GM12878 (cell line): ENCODE data around the gene GSTT4.

Source experiments
- BRCA1 ChIP-seq: IDR thresholded peaks from 2 replicates; pipeline ENCODE4 v1.6.1; 2011; ENCODE audit warnings: low read depth, low read length, improper control_type of control experiment
- CREB1 ChIP-seq: IDR thresholded peaks from 2 replicates; pipeline ENCODE4 v1.6.1; 2012; ENCODE audit warnings: low read depth, mild to moderate bottlenecking, inconsistent platforms
- CTCF ChIP-seq, 3 experiments: IDR thresholded peaks in 2 of 3; conservative IDR thresholded peaks in 1 of 3; 2 replicates each; pipeline ENCODE4 v1.5.1; 2011; ENCODE audit warnings: low read depth in 3 of 3, low read length in 3 of 3, mild to moderate bottlenecking in 3 of 3, control low read depth in 2 of 3, moderate library complexity in 2 of 3, inconsistent platforms in 1 of 3, mixed read lengths in 1 of 3; ENCODE audit not compliant: control insufficient read depth in 2 of 3, insufficient read depth in 1 of 3; ENCODE audit errors: extremely low read depth in 1 of 3
- EZH2 ChIP-seq: IDR thresholded peaks from 2 replicates; pipeline ENCODE4 v1.6.1; 2012; ENCODE audit warnings: low read depth, mild to moderate bottlenecking, control low read depth, inconsistent platforms, low read length, borderline replicate concordance; ENCODE audit not compliant: control insufficient read depth
- TF ChIP-seq, protein P1 (sequence below): fragments of 150-350 bp; IDR thresholded peaks from 2 replicates; pipeline ENCODE4 v1.6.1; 2016; ENCODE audit warnings: low read depth, low read length

DNA sequence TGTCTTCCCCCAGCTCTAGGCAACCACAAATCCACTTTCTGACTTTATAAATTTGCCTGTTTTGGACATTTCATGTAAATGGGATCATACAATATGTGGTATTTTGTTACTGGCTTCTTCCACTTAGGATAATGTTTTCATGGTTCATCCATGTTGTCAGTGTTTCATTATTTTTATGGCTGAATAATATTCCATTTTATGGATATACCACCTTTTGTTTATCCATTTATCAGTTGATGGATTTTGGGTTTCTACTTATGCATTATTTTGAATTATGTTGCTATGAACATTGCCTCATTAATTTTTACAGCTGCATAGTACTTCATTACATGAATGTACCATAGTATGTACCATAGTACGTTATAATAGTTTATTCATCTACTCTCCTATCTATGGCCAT lies 10.9 kb upstream of the GSTT4 start:
- TF ChIP-seq CTCF (IDR thresholded peaks at IDR 0.05 in 2 of 3, conservative IDR thresholded peaks at IDR 0.05 in 1 of 3; ENCODE audit: control insufficient read depth in 2 of 3, extremely low read depth in 1 of 3, insufficient read depth in 1 of 3, low read depth in 3 of 3, low read length in 3 of 3) (no peak), EZH2 (no peak), CREB1 (no peak), BRCA1 (no peak)
- TF ChIP-seq, protein P1, sequence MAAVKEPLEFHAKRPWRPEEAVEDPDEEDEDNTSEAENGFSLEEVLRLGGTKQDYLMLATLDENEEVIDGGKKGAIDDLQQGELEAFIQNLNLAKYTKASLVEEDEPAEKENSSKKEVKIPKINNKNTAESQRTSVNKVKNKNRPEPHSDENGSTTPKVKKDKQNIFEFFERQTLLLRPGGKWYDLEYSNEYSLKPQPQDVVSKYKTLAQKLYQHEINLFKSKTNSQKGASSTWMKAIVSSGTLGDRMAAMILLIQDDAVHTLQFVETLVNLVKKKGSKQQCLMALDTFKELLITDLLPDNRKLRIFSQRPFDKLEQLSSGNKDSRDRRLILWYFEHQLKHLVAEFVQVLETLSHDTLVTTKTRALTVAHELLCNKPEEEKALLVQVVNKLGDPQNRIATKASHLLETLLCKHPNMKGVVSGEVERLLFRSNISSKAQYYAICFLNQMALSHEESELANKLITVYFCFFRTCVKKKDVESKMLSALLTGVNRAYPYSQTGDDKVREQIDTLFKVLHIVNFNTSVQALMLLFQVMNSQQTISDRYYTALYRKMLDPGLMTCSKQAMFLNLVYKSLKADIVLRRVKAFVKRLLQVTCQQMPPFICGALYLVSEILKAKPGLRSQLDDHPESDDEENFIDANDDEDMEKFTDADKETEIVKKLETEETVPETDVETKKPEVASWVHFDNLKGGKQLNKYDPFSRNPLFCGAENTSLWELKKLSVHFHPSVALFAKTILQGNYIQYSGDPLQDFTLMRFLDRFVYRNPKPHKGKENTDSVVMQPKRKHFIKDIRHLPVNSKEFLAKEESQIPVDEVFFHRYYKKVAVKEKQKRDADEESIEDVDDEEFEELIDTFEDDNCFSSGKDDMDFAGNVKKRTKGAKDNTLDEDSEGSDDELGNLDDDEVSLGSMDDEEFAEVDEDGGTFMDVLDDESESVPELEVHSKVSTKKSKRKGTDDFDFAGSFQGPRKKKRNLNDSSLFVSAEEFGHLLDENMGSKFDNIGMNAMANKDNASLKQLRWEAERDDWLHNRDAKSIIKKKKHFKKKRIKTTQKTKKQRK: no peak
